NCI-H748 (cell line): ENCODE measurements around the gene ECHDC3.

Experiments used
- DNase-seq: peaks from one replicate; lab custom pipeline; 2025; ENCODE audit not compliant: unreplicated experiment; lab: John Stamatoyannopoulos, UW

ECHDC3 gene

GRCh38 chr10:11775412-11775811 lies 33.2 kb downstream of the ECHDC3 start:
- DNase-seq = no peak

- DNase-seq = no peak
Measured at GRCh38 chr10:11776080-11776479, 33.9 kb downstream of the ECHDC3 start.

GRCh38 chr10:11781114-11781513 lies 38.9 kb downstream of the ECHDC3 start:
- no peak for DNase-seq

- DNase-seq = peak; percentile 55
Measured at GRCh38 chr10:11782793-11783557, 40.8 kb downstream of the ECHDC3 start.

- DNase-seq = no peak
Measured at GRCh38 chr10:11783558-11783865, 41.3 kb downstream of the ECHDC3 start.

- DNase-seq = no peak
Measured at GRCh38 chr10:11787374-11787773, 45.2 kb downstream of the ECHDC3 start.

GRCh38 chr10:11787846-11788245 lies 45.7 kb downstream of the ECHDC3 start:
- DNase-seq = peak; percentile 4

- no peak for DNase-seq
Measured at GRCh38 chr10:11789306-11789705, 47.1 kb downstream of the ECHDC3 start.

- DNase-seq = no peak
Measured at GRCh38 chr10:11789956-11790355, 47.8 kb downstream of the ECHDC3 start.

- DNase-seq = no peak
Measured at GRCh38 chr10:11793762-11794479, 51.7 kb downstream of the ECHDC3 start.

GRCh38 chr10:11794566-11794965 lies 52.4 kb downstream of the ECHDC3 start:
- DNase-seq = no peak

- no peak for DNase-seq
Measured at GRCh38 chr10:11795101-11795920, 53.1 kb downstream of the ECHDC3 start.

GRCh38 chr10:11796474-11796873 lies 54.3 kb downstream of the ECHDC3 start:
- DNase-seq = no peak

GRCh38 chr10:11797281-11797680 lies 55.1 kb downstream of the ECHDC3 start:
- DNase-seq = no peak

- DNase-seq = no peak
Measured at GRCh38 chr10:11797847-11798633, 55.9 kb downstream of the ECHDC3 start.

GRCh38 chr10:11798845-11799735 lies 56.9 kb downstream of the ECHDC3 start:
- peak; percentile 7 for DNase-seq

GRCh38 chr10:11799736-11800080 lies 57.5 kb downstream of the ECHDC3 start:
- no peak for DNase-seq

- no peak for DNase-seq
Measured at GRCh38 chr10:11804336-11804735, 62.2 kb downstream of the ECHDC3 start.

GRCh38 chr10:11805792-11806191 lies 63.6 kb downstream of the ECHDC3 start:
- DNase-seq = no peak

- no peak for DNase-seq
Measured at GRCh38 chr10:11806706-11807105, 64.5 kb downstream of the ECHDC3 start.
